Right lobe of liver (tissue), 6 donors: Measurements from ENCODE around the gene TPRG1L. TPM values are rescaled to one million over a fixed set of nuclear protein-coding genes. Genes with fewer than 3 reads are reported as not detected.

Experiments
- ATAC-seq, 4 donors: fragments of 200-7000 bp; cut with Tn5 transposase; one replicate each; pipeline ENCODE4 v1.9.1; 2020; ENCODE audit warnings: mild to moderate bottlenecking in 4 of 4, moderate library complexity in 4 of 4
- DNase-seq, 3 donors: peaks; one replicate each; pipeline ENCODE4 v3.0.0-alpha.2; 2020
- H3K27ac ChIP-seq, 3 donors: fragments of 200-600 bp; one replicate each; pipeline ENCODE4 v1.8.0; 2022
- H3K27me3 ChIP-seq, 2 donors: fragments of 200-600 bp; one replicate each; pipeline ENCODE4 v1.8.0; 2022
- H3K36me3 ChIP-seq, 4 donors: fragments of 200-600 bp; sonication (generic) in 1 of 4; one replicate each; pipeline versions ENCODE4 v1.5.1 to v1.8.0; 2017 to 2022; ENCODE audit warnings: control low read depth in 1 of 4
- H3K4me1 ChIP-seq, 4 donors: fragments of 200-600 bp; sonication (generic) in 1 of 4; one replicate each; pipeline versions ENCODE4 v1.5.1 to v1.8.0; 2017 to 2022; ENCODE audit warnings: control low read depth in 1 of 4
- H3K4me3 ChIP-seq, 3 donors: fragments of 200-600 bp; one replicate each; pipeline ENCODE4 v1.8.0; 2022
- H3K9me3 ChIP-seq, 4 donors: fragments of 200-600 bp; sonication (generic) in 1 of 4; one replicate each; pipeline versions ENCODE4 v1.5.1 to v1.8.0; 2017 to 2022; ENCODE audit warnings: control low read depth in 1 of 4
- POLR2A ChIP-seq: fragments of 450-650 bp; IDR thresholded peaks from one replicate; pipeline ENCODE4 v1.6.1; 2017; ENCODE audit warnings: antibody characterized with exemption, mild to moderate bottlenecking
- WGBS: methylation state at CpG from one replicate; pipeline ENCODE4 v1.1.6; 2018; ENCODE audit warnings: low coverage, low lambda C conversion rate; ENCODE audit not compliant: insufficient coverage; ENCODE audit errors: missing lambda C conversion rate; 5-methylcytosine and 5-hydroxymethylcytosine counted together
- intact Hi-C, 2 donors: fragments of 100-400 bp; cut with DNase I; formaldehyde crosslinking; loops; one replicate each; pipeline versions ENCODE4 v1.11.2 to v1.14.1; 2022
- total RNA-seq, 6 experiments: library from RNA; depleted of rRNA in 2 of 6; stranded (reverse); fragments of >200 nt in 2 of 6; fragmentation: NEBNext Ultra II Directional in 3 of 6; extraction: Animal tissue kit (Norgen Biotek cat#: 25700) in 3 of 6; gene quantifications; one replicate each; pipeline versions ENCODE4 v1.1.0 to v1.2.4, GENCODE V29; 2016 to 2023
- TF ChIP-seq, protein P1 (sequence below), 4 donors: fragments of 200-600 bp in 3 of 4; fragments of 450-650 bp in 1 of 4; IDR thresholded peaks; one replicate each; pipeline versions ENCODE4 v1.5.1 to v1.8.0; 2016 to 2022; ENCODE audit warnings: antibody characterized with exemption in 4 of 4, mild to moderate bottlenecking in 2 of 4
- donor health status: DM: no; HTN: yes; CAD: no.
- donor health status: DM: no; HTN: no; CAD: no.
- donor health status: DM: no; HTN: no; CAD: no.
- donor health status: DM: no; HTN: yes; CAD: no.
- donor health status: DM: no; HTN: yes; CAD: no.

TPRG1L gene
- total RNA-seq, 6 experiments from 2014 or later, result 42.5 to 54.6 (median 53.4) TPM

DNA sequence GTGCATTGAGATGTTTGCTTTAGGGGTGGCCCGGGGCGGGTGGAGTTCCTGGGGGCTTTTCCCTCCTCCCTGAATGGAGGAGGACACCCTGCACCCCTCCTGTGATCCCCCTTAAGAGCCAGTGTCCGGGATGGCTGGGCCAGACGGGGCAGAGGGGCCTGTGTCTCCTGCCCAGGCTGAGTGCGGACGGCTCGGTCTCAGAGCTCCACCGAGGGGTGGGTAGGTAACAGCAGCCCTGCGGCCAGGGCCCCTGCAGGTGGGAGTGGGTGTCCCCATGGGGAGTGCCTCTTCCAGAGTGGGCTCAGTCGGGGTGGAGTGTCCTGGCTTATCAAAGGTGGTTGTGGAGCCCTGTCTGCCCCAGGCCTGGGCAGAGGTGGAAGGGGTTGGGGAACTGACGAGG lies 50.6 kb downstream of the TPRG1L start:
- Histone ChIP-seq H3K27me3 (no peaks in the 10 kb centered on the region), H3K36me3 (no peaks in the 10 kb centered on the region), H3K9me3 (no peaks in the 10 kb centered on the region), H3K4me1 (no peaks in the 10 kb centered on the region), H3K27ac (no peak overlapping the region), H3K4me3 (no peak overlapping the region)
- DNase-seq (peak in 1 of 3 donors; percentile 17), ATAC-seq (no peak)
- no CpG with 5 or more reads among the region's 11 CpGs for WGBS
- TF ChIP-seq, protein P1, sequence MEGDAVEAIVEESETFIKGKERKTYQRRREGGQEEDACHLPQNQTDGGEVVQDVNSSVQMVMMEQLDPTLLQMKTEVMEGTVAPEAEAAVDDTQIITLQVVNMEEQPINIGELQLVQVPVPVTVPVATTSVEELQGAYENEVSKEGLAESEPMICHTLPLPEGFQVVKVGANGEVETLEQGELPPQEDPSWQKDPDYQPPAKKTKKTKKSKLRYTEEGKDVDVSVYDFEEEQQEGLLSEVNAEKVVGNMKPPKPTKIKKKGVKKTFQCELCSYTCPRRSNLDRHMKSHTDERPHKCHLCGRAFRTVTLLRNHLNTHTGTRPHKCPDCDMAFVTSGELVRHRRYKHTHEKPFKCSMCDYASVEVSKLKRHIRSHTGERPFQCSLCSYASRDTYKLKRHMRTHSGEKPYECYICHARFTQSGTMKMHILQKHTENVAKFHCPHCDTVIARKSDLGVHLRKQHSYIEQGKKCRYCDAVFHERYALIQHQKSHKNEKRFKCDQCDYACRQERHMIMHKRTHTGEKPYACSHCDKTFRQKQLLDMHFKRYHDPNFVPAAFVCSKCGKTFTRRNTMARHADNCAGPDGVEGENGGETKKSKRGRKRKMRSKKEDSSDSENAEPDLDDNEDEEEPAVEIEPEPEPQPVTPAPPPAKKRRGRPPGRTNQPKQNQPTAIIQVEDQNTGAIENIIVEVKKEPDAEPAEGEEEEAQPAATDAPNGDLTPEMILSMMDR (IDR thresholded peaks at IDR 0.05), result no peak
- no peak for TF ChIP-seq POLR2A
- intact Hi-C loops, result no loop called here

DNA sequence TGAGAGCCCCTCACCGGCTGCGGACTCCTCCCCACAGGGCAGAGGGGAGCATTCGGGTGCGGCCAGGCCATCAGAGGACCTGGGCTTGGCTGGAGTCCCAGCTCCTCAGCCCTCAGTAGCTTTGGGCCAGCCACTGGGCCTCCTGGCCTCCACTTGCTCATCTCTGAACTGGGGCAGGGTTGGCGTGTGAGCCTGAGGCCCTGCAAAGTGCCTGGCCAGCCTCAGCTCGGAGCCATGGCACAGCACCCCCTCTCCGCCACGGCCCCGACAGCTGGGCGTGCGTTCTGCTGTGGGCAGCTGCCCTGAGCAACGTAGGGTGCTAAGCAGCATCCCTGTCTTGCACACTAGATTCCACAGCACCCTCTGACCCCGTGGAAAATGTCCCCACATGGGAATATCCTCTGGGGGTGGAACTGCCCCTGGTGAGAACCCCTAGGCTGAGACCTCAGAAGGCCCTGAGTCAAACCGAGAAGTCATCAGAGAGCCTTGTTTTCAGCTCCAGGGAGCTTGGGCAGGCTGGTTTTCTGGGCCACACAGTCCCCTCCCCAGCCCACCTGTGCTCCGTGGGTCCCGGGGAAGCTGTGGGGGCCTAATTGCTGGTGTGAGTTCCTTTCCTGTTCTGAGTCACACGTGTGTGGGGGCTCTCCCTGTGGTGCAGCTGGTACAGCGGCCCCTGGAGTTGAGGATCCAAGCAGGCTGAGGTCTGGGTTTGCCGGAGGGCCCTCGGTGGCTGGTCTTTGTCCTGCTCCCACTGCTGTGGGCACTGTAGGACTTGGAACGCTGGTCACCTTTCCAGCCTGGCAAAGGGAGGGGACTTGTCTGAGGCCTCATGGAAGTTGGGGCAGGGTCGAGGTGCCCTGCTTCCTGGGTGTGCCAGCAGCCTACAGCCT lies 52.0 kb downstream of the TPRG1L start:
- Histone ChIP-seq H3K27ac (no peak overlapping the region), H3K4me3 (no peak overlapping the region), H3K9me3 (no peaks in the 10 kb centered on the region), H3K4me1 (no peaks in the 10 kb centered on the region), H3K27me3 (no peaks in the 10 kb centered on the region), H3K36me3 (no peaks in the 10 kb centered on the region)
- intact Hi-C loops, result no loop called here
- ATAC-seq (peak in 1 of 4 donors; percentile 2), DNase-seq (peak in 1 of 3 donors; percentile 22)
- TF ChIP-seq, protein P1 (IDR thresholded peaks at IDR 0.05), result no peak
- TF ChIP-seq POLR2A, result no peak
- WGBS, result 80% methylated on average over 2 of the region's 22 CpGs

DNA sequence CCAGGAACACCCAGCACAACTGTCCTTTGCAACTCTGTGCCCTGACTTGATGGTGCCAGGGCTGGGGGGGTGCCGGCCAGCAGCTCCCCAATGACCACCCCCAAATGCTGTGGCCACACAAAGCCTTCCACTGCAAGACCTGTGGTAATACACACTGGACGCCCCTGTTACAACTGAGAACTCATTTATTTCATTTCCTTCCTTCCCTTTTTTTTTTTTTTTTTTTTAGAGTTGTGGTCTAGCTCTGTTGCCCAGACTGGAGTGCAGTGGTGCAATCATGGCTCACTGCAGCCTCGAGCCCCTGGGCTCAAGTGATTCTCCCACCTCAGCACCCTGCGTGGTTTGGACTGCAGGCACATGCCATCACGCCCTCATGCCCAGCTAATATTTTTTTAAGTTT lies 52.7 kb downstream of the TPRG1L start:
- H3K36me3 ChIP-seq, result no peaks in the 10 kb centered on the region
- no peaks in the 10 kb centered on the region for H3K27me3 ChIP-seq
- DNase-seq, result peak in 1 of 3 donors; percentile 19
- peak in 3 of 4 donors; percentile 2 to 28 (median 20) for ATAC-seq
- WGBS, result 33% methylated on average over 4 of the region's 5 CpGs
- intact Hi-C loops, result no loop called here
- H3K27ac ChIP-seq, result no peak overlapping the region
- H3K9me3 ChIP-seq, result no peaks in the 10 kb centered on the region
- no peak overlapping the region for H3K4me3 ChIP-seq
- no peak for TF ChIP-seq POLR2A
- TF ChIP-seq, protein P1 (IDR thresholded peaks at IDR 0.05), result no peak
- no peaks in the 10 kb centered on the region for H3K4me1 ChIP-seq

DNA sequence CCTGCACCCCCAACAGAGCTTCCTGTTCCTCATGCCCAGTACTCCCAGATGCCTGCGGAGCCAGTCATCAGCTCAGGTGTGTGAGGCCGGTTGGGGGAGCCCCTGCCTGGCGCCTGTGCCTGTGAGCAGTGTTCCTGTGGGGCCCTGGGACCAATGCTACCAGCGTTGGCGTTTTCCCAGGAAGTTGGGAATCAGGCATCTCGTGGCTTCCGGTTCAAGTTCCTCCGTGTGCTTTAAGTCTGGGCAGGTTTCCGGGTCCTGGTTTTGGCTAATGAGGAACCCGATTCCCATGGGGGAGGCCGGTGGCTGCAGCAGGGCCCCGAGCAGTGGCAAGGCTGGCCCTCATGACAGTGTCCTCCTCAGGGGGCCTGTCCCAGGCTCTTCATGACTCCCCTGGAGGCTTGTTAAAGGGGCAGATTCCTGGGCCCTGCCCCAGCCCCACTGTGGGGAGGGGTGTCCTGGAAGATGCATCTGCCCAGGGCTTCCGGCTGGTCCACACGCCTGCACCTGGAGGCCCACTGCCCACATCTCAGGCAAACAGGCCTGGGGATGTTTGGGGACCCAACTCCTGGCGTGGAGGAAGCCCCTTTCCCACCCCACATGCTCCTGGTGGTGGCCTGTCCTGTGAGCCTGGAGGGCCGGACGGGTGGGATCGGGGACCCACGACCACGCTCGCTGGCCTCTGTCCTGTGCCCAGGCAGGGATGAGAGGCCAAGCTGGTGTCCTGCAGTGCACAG lies 53.7 kb downstream of the TPRG1L start:
- H3K36me3 ChIP-seq, result no peaks in the 10 kb centered on the region
- no peak overlapping the region for H3K27ac ChIP-seq
- H3K9me3 ChIP-seq, result no peaks in the 10 kb centered on the region
- DNase-seq, result peak in 1 of 3 donors; percentile 19
- no peaks in the 10 kb centered on the region for H3K27me3 ChIP-seq
- WGBS, result no CpG with 5 or more reads among the region's 21 CpGs
- no peak overlapping the region for H3K4me3 ChIP-seq
- no peaks in the 10 kb centered on the region for H3K4me1 ChIP-seq
- TF ChIP-seq POLR2A, result no peak
- TF ChIP-seq, protein P1 (IDR thresholded peaks at IDR 0.05), result no peak
- ATAC-seq, result no peak
- intact Hi-C loops, result no loop called here
